Pancreas (tissue), 10 donors: Measurements from ENCODE around the gene ABO. TPM values are rescaled to one million over a fixed set of nuclear protein-coding genes. Genes with fewer than 3 reads are reported as not detected.
"Not testable (repeated sequence)": the region's sequence is repeated elsewhere in the genome, so short reads cannot be mapped to it uniquely, and the experiment has no call there.

Experiments
- ATAC-seq, 4 donors: fragments of 200-7000 bp; cut with Tn5 transposase; one replicate each; pipeline versions ENCODE4 v1.8.0 to v1.9.1; 2020; ENCODE audit warnings: mild to moderate bottlenecking in 4 of 4, moderate library complexity in 4 of 4
- DNase-seq, 6 donors: peaks; one replicate each; pipeline ENCODE4 v3.0.0-alpha.2; 2020
- FAIRE-seq: peaks from 2 replicates; lab custom pipeline; 2012; peaks lifted over from hg19 to GRCh38; lab: Jason Lieb, UNC
- H3K27ac ChIP-seq, 4 donors: fragments of 200-600 bp; sonication (generic); 1 replicate in 3 of 4; 2 replicates in 1 of 4; pipeline versions ENCODE4 v1.5.0 to v1.8.0; 2020
- H3K27me3 ChIP-seq, 4 donors: fragments of 200-600 bp; one replicate each; pipeline ENCODE4 v1.8.0; 2021
- H3K36me3 ChIP-seq, 3 donors: fragments of 200-600 bp; sonication (generic) in 1 of 3; one replicate each; pipeline versions ENCODE4 v1.5.0 to v1.8.0; 2020 to 2021
- H3K4me1 ChIP-seq, 3 donors: fragments of 200-600 bp; one replicate each; pipeline ENCODE4 v1.8.0; 2021
- H3K4me3 ChIP-seq, 4 donors: fragments of 200-600 bp; sonication (generic) in 2 of 4; one replicate each; pipeline versions ENCODE4 v1.5.0 to v1.8.0; 2020 to 2021
- H3K9me3 ChIP-seq, 4 donors: fragments of 200-600 bp; one replicate each; pipeline ENCODE4 v1.8.0; 2021
- WGBS, 2 donors: extraction: QIAGEN DNeasy Blood & Tissue Kit; methylation state at CpG; one replicate each; pipeline ENCODE4 v1.1.7; 2013; 5-methylcytosine and 5-hydroxymethylcytosine counted together
- intact Hi-C, 3 donors: fragments of 100-400 bp; cut with DNase I; formaldehyde crosslinking; loops; one replicate each; pipeline versions ENCODE4 v1.11.1 to v1.14.2; 2022
- polyA plus RNA-seq, 2 donors: library from polyadenylated mRNA; stranded (reverse); fragments of 200-250 nt; gene quantifications; one replicate each; pipeline ENCODE4 v1.2.3, GENCODE V29; 2013
- total RNA-seq, 6 donors: library from RNA; stranded (reverse); fragmentation: NEBNext Ultra II Directional in 4 of 6; extraction: Animal tissue kit (Norgen Biotek cat#: 25700) in 4 of 6; gene quantifications; one replicate each; pipeline versions ENCODE4 v1.2.1 to v1.2.4, GENCODE V29; 2021 to 2023
- TF ChIP-seq, protein P1 (sequence below), 4 donors: fragments of 200-600 bp; sonication (generic) in 3 of 4; IDR thresholded peaks; one replicate each; pipeline versions ENCODE4 v1.5.0 to v1.8.0; 2021; ENCODE audit warnings: antibody characterized with exemption in 4 of 4
- donor health status: healthy with polysubstance abuse.
- donor health status: DM: no; HTN: no; CAD: no; lungs with moderate emphysema.
- donor health status: DM: no; HTN: no; CAD: no.
- donor health status: control.
- donor health status: control.
- donor health status: Bipolar disorder and iron deficiency.
- donor health status: DM: yes; HTN: yes; CAD: no.
- donor health status: DM: no; HTN: no; CAD: no.
- donor health status: DM: no; HTN: no; CAD: no.
- donor health status: DM: yes; HTN: yes; CAD: no.

The ABO gene
- total and polyA plus RNA-seq, 8 donors: 2.1 to 10.2 (median 5.4) TPM

- ATAC-seq (no peak), FAIRE-seq (no peak), DNase-seq (no peak)
- Histone ChIP-seq H3K4me3 (no peak overlapping the region), H3K4me1 (no peaks in the 10 kb centered on the region), H3K9me3 (no peaks in the 10 kb centered on the region), H3K27ac (no peak overlapping the region), H3K27me3 (no peaks in the 10 kb centered on the region), H3K36me3 (no peaks in the 10 kb centered on the region)
- 70 to 71% methylated on average over 13 of the region's 13 CpGs for WGBS, 2 donors
- TF ChIP-seq, protein P1, sequence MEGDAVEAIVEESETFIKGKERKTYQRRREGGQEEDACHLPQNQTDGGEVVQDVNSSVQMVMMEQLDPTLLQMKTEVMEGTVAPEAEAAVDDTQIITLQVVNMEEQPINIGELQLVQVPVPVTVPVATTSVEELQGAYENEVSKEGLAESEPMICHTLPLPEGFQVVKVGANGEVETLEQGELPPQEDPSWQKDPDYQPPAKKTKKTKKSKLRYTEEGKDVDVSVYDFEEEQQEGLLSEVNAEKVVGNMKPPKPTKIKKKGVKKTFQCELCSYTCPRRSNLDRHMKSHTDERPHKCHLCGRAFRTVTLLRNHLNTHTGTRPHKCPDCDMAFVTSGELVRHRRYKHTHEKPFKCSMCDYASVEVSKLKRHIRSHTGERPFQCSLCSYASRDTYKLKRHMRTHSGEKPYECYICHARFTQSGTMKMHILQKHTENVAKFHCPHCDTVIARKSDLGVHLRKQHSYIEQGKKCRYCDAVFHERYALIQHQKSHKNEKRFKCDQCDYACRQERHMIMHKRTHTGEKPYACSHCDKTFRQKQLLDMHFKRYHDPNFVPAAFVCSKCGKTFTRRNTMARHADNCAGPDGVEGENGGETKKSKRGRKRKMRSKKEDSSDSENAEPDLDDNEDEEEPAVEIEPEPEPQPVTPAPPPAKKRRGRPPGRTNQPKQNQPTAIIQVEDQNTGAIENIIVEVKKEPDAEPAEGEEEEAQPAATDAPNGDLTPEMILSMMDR (IDR thresholded peaks at IDR 0.05): no peak
- intact Hi-C loops: no loop called here
Measured at GRCh38 chr9:133304158-133304470, 29.1 kb upstream of the ABO start.

- H3K27me3 ChIP-seq: no peaks in the 10 kb centered on the region
- no peaks in the 10 kb centered on the region for H3K9me3 ChIP-seq
- H3K27ac ChIP-seq: no peak overlapping the region
- ATAC-seq: no peak
- H3K36me3 ChIP-seq: no peaks in the 10 kb centered on the region
- no peaks in the 10 kb centered on the region for H3K4me1 ChIP-seq
- no peak for FAIRE-seq
- DNase-seq: no peak
- intact Hi-C loops: no loop called here
- TF ChIP-seq, protein P1 (IDR thresholded peaks at IDR 0.05): no peak
- WGBS, 2 donors: 68 to 75% methylated on average over 26 of the region's 26 CpGs
- no peak overlapping the region for H3K4me3 ChIP-seq
Measured at GRCh38 chr9:133303266-133304157, 28.5 kb upstream of the ABO start.

GRCh38 chr9:133301253-133302230 lies 26.5 kb upstream of the ABO start:
- H3K4me1 ChIP-seq: no peaks in the 10 kb centered on the region
- DNase-seq (no peak), FAIRE-seq (no peak), ATAC-seq (no peak)
- no peak overlapping the region for H3K4me3 ChIP-seq
- no peaks in the 10 kb centered on the region for H3K9me3 ChIP-seq
- TF ChIP-seq, protein P1 (IDR thresholded peaks at IDR 0.05): no peak
- H3K27me3 ChIP-seq: no peaks in the 10 kb centered on the region
- 69 to 74% methylated on average over 13 of the region's 13 CpGs for WGBS, 2 donors
- H3K36me3 ChIP-seq: no peaks in the 10 kb centered on the region
- H3K27ac ChIP-seq: no peak overlapping the region
- intact Hi-C loops: no loop called here

- H3K36me3 ChIP-seq, ATAC-seq, FAIRE-seq, H3K27ac ChIP-seq, H3K9me3 ChIP-seq, H3K27me3 ChIP-seq, intact Hi-C loops, DNase-seq, H3K4me3 ChIP-seq, H3K4me1 ChIP-seq: not testable (repeated sequence)
- 49 to 55% methylated on average over 11 to 16 of the region's 16 CpGs for WGBS, 2 donors
Measured at GRCh38 chr9:133299996-133300395, 25.0 kb upstream of the ABO start.

DNA sequence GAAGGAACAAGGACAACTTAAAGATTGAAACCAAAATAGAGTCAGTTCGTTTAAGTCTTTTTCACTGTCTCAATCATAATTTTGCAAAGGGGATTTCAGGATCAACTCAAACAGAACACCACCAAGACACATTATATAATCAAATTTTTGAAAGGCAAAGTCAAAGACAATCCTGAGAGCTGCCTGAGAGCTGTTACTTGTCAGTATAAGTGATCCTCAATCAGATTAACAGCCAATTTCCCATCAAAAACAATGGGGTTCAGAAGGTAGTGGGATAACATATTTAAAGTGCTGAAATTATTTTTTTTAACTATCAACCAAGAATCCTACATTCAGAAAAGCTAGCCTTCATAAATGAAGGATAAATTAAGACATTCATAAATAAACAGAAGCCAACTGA lies 19.3 kb upstream of the ABO start:
- 37 to 61% methylated on average over 1 of the region's 1 CpG for WGBS, 2 donors
- H3K36me3 ChIP-seq: no peaks in the 10 kb centered on the region
- ATAC-seq: no peak
- no peaks in the 10 kb centered on the region for H3K9me3 ChIP-seq
- no peaks in the 10 kb centered on the region for H3K4me1 ChIP-seq
- TF ChIP-seq, protein P1 (IDR thresholded peaks at IDR 0.05): no peak
- intact Hi-C loops: no loop called here
- FAIRE-seq: no peak
- no peak overlapping the region for H3K4me3 ChIP-seq
- H3K27ac ChIP-seq: no peak overlapping the region
- no peak for DNase-seq
- no peaks in the 10 kb centered on the region for H3K27me3 ChIP-seq
